Measurements from ENCODE around the gene CSF2RB.

- TF ChIP-seq CTCF (IDR thresholded peaks at IDR 0.05) (no peak), POLR2A (IDR thresholded peaks at IDR 0.05) (no peak), EP300 (IDR thresholded peaks at IDR 0.05) (no peak)
These were observed 40.0 kb downstream of the CSF2RB start for GRCh38 chr22:36953239-36954080.

Measured in tibial nerve (tissue), 4 donors.